Ascending aorta (tissue), 2 donors: ENCODE results near the gene TSPO. TPM values are rescaled to one million over a fixed set of nuclear protein-coding genes. Genes with fewer than 3 reads are reported as not detected.

Source experiments
- DNase-seq, 2 donors: peaks; one replicate each; pipeline ENCODE4 v3.0.0-alpha.2; 2019; ENCODE audit warnings: low spot score in 2 of 2
- H3K27ac ChIP-seq, 2 donors: fragments of 200-600 bp; sonication (generic); one replicate each; pipeline ENCODE4 v1.5.1; 2016 to 2017; ENCODE audit warnings: mild to moderate bottlenecking in 1 of 2
- H3K27me3 ChIP-seq: fragments of 200-600 bp; sonication (generic); one replicate; pipeline ENCODE4 v1.5.1; 2017
- H3K36me3 ChIP-seq, 2 donors: fragments of 200-600 bp; sonication (generic); one replicate each; pipeline ENCODE4 v1.5.1; 2016
- H3K4me1 ChIP-seq, 2 donors: fragments of 200-600 bp; sonication (generic); one replicate each; pipeline ENCODE4 v1.5.1; 2016 to 2017; ENCODE audit warnings: mild to moderate bottlenecking in 1 of 2
- H3K4me3 ChIP-seq, 2 donors: fragments of 200-600 bp; sonication (generic); one replicate each; pipeline ENCODE4 v1.5.1; 2016 to 2017; ENCODE audit warnings: mild to moderate bottlenecking in 1 of 2
- H3K9me3 ChIP-seq, 2 donors: fragments of 200-600 bp; sonication (generic); one replicate each; pipeline ENCODE4 v1.5.1; 2016
- CTCF ChIP-seq, 3 experiments: fragments of 200-600 bp in 2 of 3; fragments of 450-650 bp in 1 of 3; sonication (generic) in 2 of 3; IDR thresholded peaks; one replicate each; pipeline ENCODE4 v1.5.1; 2016 to 2019; ENCODE audit warnings: antibody characterized with exemption in 3 of 3, mild to moderate bottlenecking in 1 of 3, moderate library complexity in 1 of 3
- intact Hi-C: fragments of 100-400 bp; cut with DNase I; formaldehyde crosslinking; loops from one replicate; pipeline ENCODE4 v1.15.1; 2023
- total RNA-seq: library from RNA; depleted of rRNA; stranded (reverse); fragments of >200 nt; gene quantifications from one replicate; pipeline ENCODE4 v1.1.0, GENCODE V29; 2016

TSPO gene
- total RNA-seq, 1 donor from 2014 or later = 961 TPM

DNA sequence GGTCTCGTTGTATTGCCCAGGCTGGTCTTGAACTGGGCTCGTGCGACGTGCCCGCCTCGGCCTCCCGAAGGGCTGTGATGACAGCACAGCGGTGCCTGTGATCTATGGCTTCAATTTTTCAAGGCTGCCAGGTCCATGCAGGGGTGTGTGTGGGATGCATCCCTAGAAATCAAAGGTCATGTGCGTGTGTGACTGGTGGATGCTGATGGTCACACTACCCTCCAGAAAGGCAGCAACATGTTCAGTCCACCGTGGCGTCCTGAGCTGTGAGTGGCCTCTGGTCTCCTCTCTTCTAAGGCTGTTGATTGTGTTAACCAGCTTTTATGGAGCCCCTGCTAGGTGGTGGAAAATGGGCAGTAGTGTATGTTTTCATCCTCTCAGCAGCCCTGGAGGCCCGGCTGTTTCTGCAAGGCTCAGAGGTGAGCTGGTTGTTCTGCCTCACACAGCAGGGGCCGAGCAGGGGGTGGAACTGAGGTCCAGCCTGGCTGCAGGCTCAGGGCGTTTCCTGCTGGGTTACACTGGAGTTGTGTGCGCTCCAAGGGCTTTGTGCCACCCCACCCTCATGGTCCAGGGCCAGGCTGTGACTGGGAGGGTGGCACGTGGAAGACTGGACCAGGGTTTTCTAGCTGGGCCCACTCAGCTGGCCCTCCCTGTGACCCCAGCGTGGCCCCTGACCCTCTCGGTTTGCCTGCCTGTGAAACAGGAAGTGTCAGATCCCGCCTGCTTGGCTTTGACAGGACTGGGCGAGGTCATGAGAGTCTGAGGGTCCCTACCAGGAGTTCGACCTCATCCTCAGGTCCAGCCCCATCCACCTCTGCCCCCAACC is 33.1 kb upstream of the TSPO start:
- intact Hi-C loops = no loop called here
- no peak for DNase-seq
- Histone ChIP-seq H3K9me3 (no peaks in the 10 kb centered on the region), H3K27me3 (no peaks in the 10 kb centered on the region), H3K27ac (no peak overlapping the region), H3K4me1 (no peaks in the 10 kb centered on the region), H3K36me3 (no peaks in the 10 kb centered on the region), H3K4me3 (no peak overlapping the region)
- TF ChIP-seq CTCF (IDR thresholded peaks at IDR 0.05) = no peak

DNA sequence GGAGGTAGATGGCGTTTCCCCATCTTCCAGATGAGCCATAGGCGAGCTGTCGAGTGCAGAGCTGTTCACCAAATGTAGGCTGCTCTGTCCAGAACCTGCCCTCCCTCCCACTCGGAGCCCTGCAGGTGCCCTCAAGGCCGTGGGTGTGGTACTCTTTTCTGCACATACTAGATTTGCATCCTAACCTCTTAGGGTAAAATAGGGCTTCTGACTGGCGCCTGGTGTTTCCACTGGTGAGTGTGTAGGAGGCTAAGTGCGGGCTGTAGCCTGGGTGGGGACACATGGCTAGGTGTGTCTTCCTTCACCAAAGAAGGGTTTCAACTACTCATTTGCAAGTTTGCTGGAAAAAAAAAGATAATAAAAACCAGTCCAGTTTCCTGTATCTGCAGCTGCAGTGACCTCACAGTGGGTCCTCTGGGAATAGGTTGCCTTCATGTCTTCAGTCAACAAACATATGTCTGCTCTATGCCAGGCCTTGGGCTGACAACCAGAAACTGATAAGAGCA is 32.4 kb upstream of the TSPO start:
- H3K27me3 ChIP-seq = no peaks in the 10 kb centered on the region

GRCh38 chr22:43126501-43127165 is 24.7 kb upstream of the TSPO start:
- DNase-seq = no peak
- no peaks in the 10 kb centered on the region for H3K9me3 ChIP-seq
- H3K36me3 ChIP-seq = no peaks in the 10 kb centered on the region
- intact Hi-C loops = no loop called here
- no peak for TF ChIP-seq CTCF (IDR thresholded peaks at IDR 0.05)
- H3K4me1 ChIP-seq = peaks cover 0 to under 1% of the 10 kb centered on the region in 2 donors
- H3K4me3 ChIP-seq = no peak overlapping the region
- H3K27me3 ChIP-seq = no peaks in the 10 kb centered on the region
- H3K27ac ChIP-seq = no peak overlapping the region

More for the DNA sequence above, 32.4 kb upstream of the TSPO start:
- no peaks in the 10 kb centered on the region for H3K4me1 ChIP-seq
- DNase-seq = no peak
- intact Hi-C loops = no loop called here
- no peak overlapping the region for H3K4me3 ChIP-seq
- H3K36me3 ChIP-seq = no peaks in the 10 kb centered on the region
- H3K27ac ChIP-seq = no peak overlapping the region
- no peaks in the 10 kb centered on the region for H3K9me3 ChIP-seq
- TF ChIP-seq CTCF (IDR thresholded peaks at IDR 0.05) = no peak

- H3K9me3 ChIP-seq = no peaks in the 10 kb centered on the region
- intact Hi-C loops = no loop called here
- H3K27me3 ChIP-seq = no peaks in the 10 kb centered on the region
- no peak overlapping the region for H3K27ac ChIP-seq
- no peaks in the 10 kb centered on the region for H3K36me3 ChIP-seq
- DNase-seq = no peak
- H3K4me1 ChIP-seq = peaks cover 2 to 8% of the 10 kb centered on the region in 2 donors
- TF ChIP-seq CTCF (IDR thresholded peaks at IDR 0.05) = no peak
- no peak overlapping the region for H3K4me3 ChIP-seq
These were observed 24.0 kb upstream of the TSPO start for GRCh38 chr22:43127166-43127908.

- H3K27ac ChIP-seq = no peak overlapping the region
- no peak for TF ChIP-seq CTCF (IDR thresholded peaks at IDR 0.05)
- intact Hi-C loops = no loop called here
- no peaks in the 10 kb centered on the region for H3K36me3 ChIP-seq
- H3K27me3 ChIP-seq = no peaks in the 10 kb centered on the region
- H3K4me3 ChIP-seq = no peak overlapping the region
- DNase-seq = no peak
- H3K9me3 ChIP-seq = no peaks in the 10 kb centered on the region
- H3K4me1 ChIP-seq = peaks cover 3 to 9% of the 10 kb centered on the region in 2 donors
These were observed 23.2 kb upstream of the TSPO start for GRCh38 chr22:43128116-43128515.
